GM19372 (cell line): Measurements from ENCODE around the gene SLC39A7.

ENCODE experiments used
- ATAC-seq: cut with Tn5 transposase; IDR thresholded peaks from one replicate; pipeline ENCODE4 v1.9.1; 2021; ENCODE audit warnings: mild to moderate bottlenecking, low read depth, moderate library complexity; ENCODE audit not compliant: unreplicated experiment

SLC39A7 gene

GRCh38 chr6:33169291-33170175, 31.1 kb upstream of the SLC39A7 start:
- ATAC-seq: no peak

GRCh38 chr6:33170176-33171015, 30.3 kb upstream of the SLC39A7 start:
- ATAC-seq: no peak

GRCh38 chr6:33171016-33171879, 29.4 kb upstream of the SLC39A7 start:
- ATAC-seq: no peak

- ATAC-seq: no peak
Observed at GRCh38 chr6:33171880-33172687, 28.6 kb upstream of the SLC39A7 start.

- no peak for ATAC-seq
Observed at GRCh38 chr6:33172688-33173534, 27.8 kb upstream of the SLC39A7 start.

GRCh38 chr6:33173535-33174180, 27.0 kb upstream of the SLC39A7 start:
- no peak for ATAC-seq

- ATAC-seq: no peak
Observed at GRCh38 chr6:33174784-33175183, 25.9 kb upstream of the SLC39A7 start.

GRCh38 chr6:33175436-33176069, 25.1 kb upstream of the SLC39A7 start:
- ATAC-seq: no peak

GRCh38 chr6:33176906-33177305, 23.8 kb upstream of the SLC39A7 start:
- no peak for ATAC-seq

GRCh38 chr6:33177552-33178446, 22.9 kb upstream of the SLC39A7 start:
- ATAC-seq: no peak

GRCh38 chr6:33178755-33179475, 21.8 kb upstream of the SLC39A7 start:
- no peak for ATAC-seq

- no peak for ATAC-seq
Observed at GRCh38 chr6:33181141-33181540, 19.5 kb upstream of the SLC39A7 start.

- ATAC-seq: no peak
Observed at GRCh38 chr6:33183071-33183683, 17.5 kb upstream of the SLC39A7 start.

- ATAC-seq: no peak
Observed at GRCh38 chr6:33185190-33185589, 15.5 kb upstream of the SLC39A7 start.

GRCh38 chr6:33185654-33186187, 14.9 kb upstream of the SLC39A7 start:
- no peak for ATAC-seq

- ATAC-seq: no peak
Observed at GRCh38 chr6:33187809-33188208, 12.9 kb upstream of the SLC39A7 start.
